SK-N-MC (cell line): ENCODE data around the gene CCDC81.

Experiments used
- EZH2 ChIP-seq: fragments of 200-600 bp; sonication (generic); IDR thresholded peaks from one replicate; pipeline ENCODE4 v1.6.1; 2017; ENCODE audit warnings: antibody characterized with exemption
- FOXP2 ChIP-seq: optimal IDR thresholded peaks from 2 replicates; pipeline ENCODE3; 2011; ENCODE audit warnings: mild to moderate bottlenecking, moderate library complexity; ENCODE audit not compliant: insufficient read depth; ENCODE audit errors: extremely low read length, control extremely low read depth
- POLR2AphosphoS5 ChIP-seq: IDR thresholded peaks from 2 replicates; pipeline ENCODE4 v1.6.1; 2012; ENCODE audit warnings: mild to moderate bottlenecking, low read depth, low read length, borderline replicate concordance

DNA sequence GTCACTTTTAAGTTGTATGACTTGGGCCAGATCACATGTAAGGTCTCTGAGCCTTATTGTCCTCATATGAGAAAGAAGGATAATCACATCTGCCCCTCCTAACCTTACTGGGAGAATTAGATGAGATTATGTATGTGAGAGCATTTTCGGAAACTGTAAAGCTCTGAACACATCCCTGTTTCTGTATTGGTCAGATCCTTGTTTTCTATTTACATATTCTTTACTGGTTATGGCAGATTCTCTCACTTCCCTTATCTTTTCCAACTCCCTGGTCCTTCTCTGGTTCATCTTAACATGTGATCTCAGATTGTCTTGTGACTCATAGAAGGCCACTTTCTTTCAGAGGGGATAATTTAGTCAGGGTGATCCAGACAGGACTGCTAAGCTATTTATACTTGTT is 41.8 kb downstream of the CCDC81 start:
- TF ChIP-seq POLR2AphosphoS5 (no peak), EZH2 (no peak), FOXP2 (no peak)
